GM12878 (cell line): ENCODE data around the gene PRKAA1. TPM values are rescaled to one million over a fixed set of nuclear protein-coding genes. Genes with fewer than 3 reads are reported as not detected.
"Not testable (repeated sequence)": the region's sequence is repeated elsewhere in the genome, so short reads cannot be mapped to it uniquely, and the experiment has no call there.

Experiments
- ATAC-seq: fragments of 200-7000 bp; cut with Tn5 transposase; 3 replicates; pipeline ENCODE4 v1.9.1; 2020; ENCODE audit warnings: mild to moderate bottlenecking, moderate library complexity
- BruUV-seq: library from RNA; stranded (reverse); fragments of 400-500 nt; replicated peaks from 2 replicates; lab custom pipeline; 2021; lab: Mats Ljungman, UMichigan
- CTCF ChIA-PET: fragments of 300-600 bp; sonication (Branson Sonifier 250); formaldehyde crosslinking; extraction: SDS; loops from one replicate; lab custom pipeline; 2021; ENCODE audit warnings: inconsistent platforms; lab: Yijun Ruan, JAX
- POLR2A ChIA-PET: fragments of 350-600 bp; formaldehyde crosslinking; extraction: SDS; loops from one replicate; lab custom pipeline; 2021; ENCODE audit warnings: inconsistent platforms; lab: Charles Lee
- RAD21 ChIA-PET: fragments of 300-600 bp; sonication (Branson Sonifier 250); formaldehyde crosslinking; loops from one replicate; lab custom pipeline; 2023; ENCODE audit warnings: antibody characterized with exemption; ENCODE audit not compliant: unreplicated experiment; lab: Charles Lee
- SMC1A ChIA-PET: fragments of 300-600 bp; sonication (Branson Sonifier 250); formaldehyde crosslinking; loops from one replicate; lab custom pipeline; 2023; ENCODE audit not compliant: unreplicated experiment, uncharacterized antibody; lab: Charles Lee
- DNase-seq: peaks from one replicate; pipeline ENCODE4 v3.0.0-alpha.2; 2011; ENCODE audit warnings: low read depth, low spot score
- FAIRE-seq: peaks from 3 replicates; lab custom pipeline; 2011; peaks lifted over from hg19 to GRCh38; lab: Jason Lieb, UNC
- H2AFZ ChIP-seq: 2 replicates; pipeline ENCODE4 v1.6.0; 2011; ENCODE audit warnings: low read depth, low read length, control low read depth; ENCODE audit not compliant: control insufficient read depth
- H3K27ac ChIP-seq: 2 replicates; pipeline ENCODE4 v1.5.1; 2011; ENCODE audit warnings: control low read depth; ENCODE audit not compliant: control insufficient read depth, insufficient read depth
- H3K27me3 ChIP-seq, 2 experiments: replicated peaks in 1 of 2; 2 replicates each; pipeline versions ENCODE4 v1.6.0 to v1.6.1; 2011; ENCODE audit warnings: low read length in 1 of 2; ENCODE audit not compliant: control insufficient read depth in 2 of 2, insufficient read depth in 2 of 2
- H3K36me3 ChIP-seq, 2 experiments: 2 replicates each; pipeline ENCODE4 v1.5.1; 2011; ENCODE audit warnings: low read length in 1 of 2; ENCODE audit not compliant: control insufficient read depth in 2 of 2, insufficient read depth in 2 of 2
- H3K4me1 ChIP-seq: 2 replicates; pipeline ENCODE4 v1.6.1; 2011; ENCODE audit warnings: mild to moderate bottlenecking, low read length, moderate library complexity, mixed read lengths; ENCODE audit not compliant: control insufficient read depth, insufficient read depth
- H3K4me2 ChIP-seq: 2 replicates; pipeline ENCODE4 v1.6.0; 2011; ENCODE audit warnings: control low read depth; ENCODE audit not compliant: control insufficient read depth, insufficient read depth
- H3K4me3 ChIP-seq: fragments of 200-600 bp; sonication (generic); 2 replicates; pipeline ENCODE4 v1.5.1; 2016
- H3K79me2 ChIP-seq: 2 replicates; pipeline ENCODE4 v1.6.0; 2011; ENCODE audit warnings: low read length; ENCODE audit not compliant: control insufficient read depth, insufficient read depth
- H3K9ac ChIP-seq: 2 replicates; pipeline ENCODE4 v1.8.0; 2011; ENCODE audit warnings: low read length, control low read depth, mixed read lengths; ENCODE audit not compliant: control insufficient read depth, insufficient read depth
- H3K9me3 ChIP-seq: replicated peaks from 3 replicates; pipeline ENCODE4 v1.5.1; 2011; ENCODE audit warnings: mild to moderate bottlenecking, low read length; ENCODE audit not compliant: control insufficient read depth, insufficient read depth
- H4K20me1 ChIP-seq: 2 replicates; pipeline ENCODE4 v1.6.0; 2011; ENCODE audit not compliant: control insufficient read depth, insufficient read depth
- IRF3 ChIP-seq: fragments of 450-650 bp; IDR thresholded peaks from 2 replicates; pipeline ENCODE4 v1.6.1; 2014; ENCODE audit warnings: mild to moderate bottlenecking
- TBL1XR1 ChIP-seq: IDR thresholded peaks from 2 replicates; pipeline ENCODE4 v1.6.1; 2012; ENCODE audit warnings: low read depth, low read length, improper control_type of control experiment
- in situ Hi-C: fragments of 300-500 bp; cut with MboI; formaldehyde crosslinking; loops from 9 replicates; pipeline ENCODE4 v1.14.3; 2018; ENCODE audit warnings: mixed read lengths
- intact Hi-C: fragments of 100-400 bp; cut with micrococcal nuclease; formaldehyde crosslinking; loops from one replicate; pipeline ENCODE4 v1.14.2; 2022; ENCODE audit not compliant: unreplicated experiment
- polyA plus RNA-seq, 11 experiments: library from polyadenylated mRNA; depleted of rRNA in 4 of 11; unstranded in 6 of 11; stranded (reverse) in 5 of 11; fragments of >200 nt; fragmentation: Nextera tagmentation in 4 of 11; fragmentation: Illumina TruSeq in 1 of 11; extraction: Ambion mirVana in 4 of 11; extraction: Trizol in 1 of 11; gene quantifications; 1 replicate in 1 of 11; 2 replicates in 10 of 11; pipeline versions ENCODE4 v1.2.1 to v1.2.3, GENCODE V29; 2011 to 2016; ENCODE audit warnings: inconsistent platforms in 2 of 11, missing spikeins in 2 of 11, low read depth in 1 of 11
- small RNA-seq: library from RNA; depleted of rRNA; stranded (forward); fragments of <200 nt; gene quantifications from one replicate; pipeline ENCODE3, GENCODE V24; 2014
- total RNA-seq, 4 experiments: library from RNA; depleted of rRNA in 3 of 4; stranded (reverse); fragments of >200 nt in 3 of 4; fragmentation: Illumina TruSeq in 1 of 4; extraction: Trizol in 1 of 4; gene quantifications; 2 replicates each; pipeline versions ENCODE4 v1.2.1 to v1.2.3, GENCODE V29; 2013 to 2021

The PRKAA1 gene
- total and polyA plus RNA-seq, 10 of the 15 experiments (the other 5 are each of a cell fraction or from before 2014, with no cell fraction given), result 13.6 to 55.5 (median 29.6) TPM

- Histone ChIP-seq H3K27ac (no peak overlapping the region), H2AFZ (no peak overlapping the region), H3K9ac (no peak overlapping the region), H3K79me2 (no peaks in the 10 kb centered on the region), H3K4me2 (no peak overlapping the region), H3K27me3 (no peaks in the 10 kb centered on the region), H3K4me1 (no peaks in the 10 kb centered on the region), H3K9me3 (no peaks in the 10 kb centered on the region), H3K4me3 (no peak overlapping the region), H3K36me3 (peaks cover 0 to 4% of the 10 kb centered on the region in 2 experiments; a peak in 1 of 4 replicates), H4K20me1 (no peaks in the 10 kb centered on the region)
- FAIRE-seq, result no peak
- in situ Hi-C loops, result no loop called here
- BruUV-seq, result no TSS peak
- SMC1A ChIA-PET, result interaction anchor here (0.8 to 2.5 kb wide), 6 partner anchors 10 to 765 kb away, joined by 3 to 15 read pairs (median 4); no protein-coding TSS in a partner anchor
- TF ChIP-seq IRF3 (no peak), TBL1XR1 (no peak)
- intact Hi-C loops, result no loop called here
- no peak for DNase-seq
- ATAC-seq, result no peak
- RAD21 ChIA-PET, result interaction anchor here (0.6 to 1.9 kb wide), 4 partner anchors 16 to 998 kb away, joined by 3 to 4 read pairs (median 3); no protein-coding TSS in a partner anchor
- POLR2A ChIA-PET, result no interaction called here
- CTCF ChIA-PET, result interaction anchor here (0.6 to 2.6 kb wide), 6 partner anchors 10 to 766 kb away, joined by 3 to 14 read pairs (median 3); no protein-coding TSS in a partner anchor
These were observed 84.2 kb downstream of the PRKAA1 start for GRCh38 chr5:40714001-40714400.

GRCh38 chr5:40710575-40710974 lies 87.6 kb downstream of the PRKAA1 start:
- POLR2A ChIA-PET, H2AFZ ChIP-seq, H3K4me1 ChIP-seq, in situ Hi-C loops, BruUV-seq, DNase-seq, H3K27ac ChIP-seq, FAIRE-seq, H3K27me3 ChIP-seq, H3K9ac ChIP-seq, H3K36me3 ChIP-seq, H3K9me3 ChIP-seq, SMC1A ChIA-PET, ATAC-seq, H3K4me2 ChIP-seq, H3K4me3 ChIP-seq, RAD21 ChIA-PET, intact Hi-C loops, H4K20me1 ChIP-seq, H3K79me2 ChIP-seq: not testable (repeated sequence)
- CTCF ChIA-PET, result interaction anchor here (0.7 to 1.4 kb wide), 2 partner anchors 22 to 71 kb away, joined by 3 to 5 read pairs; no protein-coding TSS in a partner anchor

Small RNA genes lying within 50 kb of the gene (small RNA-seq; reads per million reads assigned to genes)
- gene RF00191 (not detected), gene SNORD72 (305 reads per million, percentile 99 among the genes with 10 or more reads in this experiment)

Other genes starting within 250 kb of the PRKAA1 start
- gene PTGER4, start 118.5 kb downstream of the PRKAA1 start, total RNA-seq (2014; rRNA removed), result 1.9 and 2.6 TPM in 2 replicates
- 0.32 and 0.54 TPM in 2 replicates for gene PTGER4, start 118.5 kb downstream of the PRKAA1 start, total RNA-seq (2014; rRNA removed; fragmentation: Illumina TruSeq; extraction: Trizol)
- 1.8 and 1.9 TPM in 2 replicates for gene PTGER4, start 118.5 kb downstream of the PRKAA1 start, total RNA-seq (2021)
- 2.8 and 3.7 TPM in 2 replicates for gene PTGER4, start 118.5 kb downstream of the PRKAA1 start, polyA plus RNA-seq (2011; rRNA removed)
- 0.22 and 0.31 TPM in 2 replicates for gene PTGER4, start 118.5 kb downstream of the PRKAA1 start, polyA plus RNA-seq (2014; fragmentation: Illumina TruSeq; extraction: Trizol)
- under 1 TPM; 0.15 to 0.18 TPM for gene PTGER4, start 118.5 kb downstream of the PRKAA1 start, polyA plus RNA-seq (2014; fragmentation: Nextera tagmentation; extraction: Ambion mirVana)
- 0.63 and 1.8 TPM in 2 replicates for gene PTGER4, start 118.5 kb downstream of the PRKAA1 start, polyA plus RNA-seq (2014; rRNA removed)
- 1 to 10 TPM in 1 of 2 experiments, under 1 TPM in 1; 0.60 to 2.3 TPM for gene PTGER4, start 118.5 kb downstream of the PRKAA1 start, polyA plus RNA-seq (2016; fragmentation: Nextera tagmentation; extraction: Ambion mirVana)
- gene TTC33, start 42.4 kb downstream of the PRKAA1 start, total RNA-seq (2014; rRNA removed), result 7.9 and 11.3 TPM in 2 replicates
- 17.6 and 18.8 TPM in 2 replicates for gene TTC33, start 42.4 kb downstream of the PRKAA1 start, total RNA-seq (2014; rRNA removed; fragmentation: Illumina TruSeq; extraction: Trizol)
- gene TTC33, start 42.4 kb downstream of the PRKAA1 start, total RNA-seq (2021), result 10.0 and 11.0 TPM in 2 replicates
- 11.4 and 19.9 TPM in 2 replicates for gene TTC33, start 42.4 kb downstream of the PRKAA1 start, polyA plus RNA-seq (2011; rRNA removed)
- gene TTC33, start 42.4 kb downstream of the PRKAA1 start, polyA plus RNA-seq (2014; fragmentation: Illumina TruSeq; extraction: Trizol), result 15.7 and 18.1 TPM in 2 replicates
- gene TTC33, start 42.4 kb downstream of the PRKAA1 start, polyA plus RNA-seq (2014; fragmentation: Nextera tagmentation; extraction: Ambion mirVana), result 10 to 100 TPM; 13.4 to 20.3 TPM
- gene TTC33, start 42.4 kb downstream of the PRKAA1 start, polyA plus RNA-seq (2014; rRNA removed), result 5.7 and 8.0 TPM in 2 replicates
- gene TTC33, start 42.4 kb downstream of the PRKAA1 start, polyA plus RNA-seq (2016; fragmentation: Nextera tagmentation; extraction: Ambion mirVana), result 10 to 100 TPM; 17.8 to 22.3 TPM
- 3,247 and 3,409 TPM in 2 replicates for gene RPL37, start 36.8 kb upstream of the PRKAA1 start, total RNA-seq (2014; rRNA removed)
- gene RPL37, start 36.8 kb upstream of the PRKAA1 start, total RNA-seq (2014; rRNA removed; fragmentation: Illumina TruSeq; extraction: Trizol), result 4,157 and 4,159 TPM in 2 replicates
- gene RPL37, start 36.8 kb upstream of the PRKAA1 start, total RNA-seq (2021), result 2,179 and 2,342 TPM in 2 replicates
- 3,638 and 4,817 TPM in 2 replicates for gene RPL37, start 36.8 kb upstream of the PRKAA1 start, polyA plus RNA-seq (2011; rRNA removed)
- 3,012 and 4,033 TPM in 2 replicates for gene RPL37, start 36.8 kb upstream of the PRKAA1 start, polyA plus RNA-seq (2014; fragmentation: Illumina TruSeq; extraction: Trizol)
- gene RPL37, start 36.8 kb upstream of the PRKAA1 start, polyA plus RNA-seq (2014; fragmentation: Nextera tagmentation; extraction: Ambion mirVana), result 1,000 to 10,000 TPM; 2,699 to 2,779 TPM
- 6,216 and 6,624 TPM in 2 replicates for gene RPL37, start 36.8 kb upstream of the PRKAA1 start, polyA plus RNA-seq (2014; rRNA removed)
- gene RPL37, start 36.8 kb upstream of the PRKAA1 start, polyA plus RNA-seq (2016; fragmentation: Nextera tagmentation; extraction: Ambion mirVana), result 1,000 to 10,000 TPM; 1,697 to 1,785 TPM
- 0.56 and 0.65 TPM in 2 replicates for gene CARD6, start 43.0 kb upstream of the PRKAA1 start, total RNA-seq (2014; rRNA removed)
- 0.63 and 0.64 TPM in 2 replicates for gene CARD6, start 43.0 kb upstream of the PRKAA1 start, total RNA-seq (2014; rRNA removed; fragmentation: Illumina TruSeq; extraction: Trizol)
- gene CARD6, start 43.0 kb upstream of the PRKAA1 start, total RNA-seq (2021), result 0.64 TPM in 2 replicates
- gene CARD6, start 43.0 kb upstream of the PRKAA1 start, polyA plus RNA-seq (2011; rRNA removed), result 1.2 TPM in 2 replicates
- gene CARD6, start 43.0 kb upstream of the PRKAA1 start, polyA plus RNA-seq (2014; fragmentation: Illumina TruSeq; extraction: Trizol), result 0.65 and 1.3 TPM in 2 replicates
- gene CARD6, start 43.0 kb upstream of the PRKAA1 start, polyA plus RNA-seq (2014; fragmentation: Nextera tagmentation; extraction: Ambion mirVana), result under 1 TPM; 0.29 to 0.68 TPM
- gene CARD6, start 43.0 kb upstream of the PRKAA1 start, polyA plus RNA-seq (2014; rRNA removed), result 0.34 and 0.35 TPM in 2 replicates
- under 1 TPM; 0.43 to 0.60 TPM for gene CARD6, start 43.0 kb upstream of the PRKAA1 start, polyA plus RNA-seq (2016; fragmentation: Nextera tagmentation; extraction: Ambion mirVana)
- not detected in 2 replicates for gene C7, start 111.1 kb upstream of the PRKAA1 start, total RNA-seq (2014; rRNA removed)
- gene C7, start 111.1 kb upstream of the PRKAA1 start, total RNA-seq (2014; rRNA removed; fragmentation: Illumina TruSeq; extraction: Trizol), result not detected in 2 replicates
- gene C7, start 111.1 kb upstream of the PRKAA1 start, total RNA-seq (2021), result 0.82 and 0.90 TPM in 2 replicates
- not detected in 2 replicates for gene C7, start 111.1 kb upstream of the PRKAA1 start, polyA plus RNA-seq (2011; rRNA removed)
- not detected in 2 replicates for gene C7, start 111.1 kb upstream of the PRKAA1 start, polyA plus RNA-seq (2014; fragmentation: Illumina TruSeq; extraction: Trizol)
- gene C7, start 111.1 kb upstream of the PRKAA1 start, polyA plus RNA-seq (2014; fragmentation: Nextera tagmentation; extraction: Ambion mirVana), result not detected
- not detected in 2 replicates for gene C7, start 111.1 kb upstream of the PRKAA1 start, polyA plus RNA-seq (2014; rRNA removed)
- gene C7, start 111.1 kb upstream of the PRKAA1 start, polyA plus RNA-seq (2016; fragmentation: Nextera tagmentation; extraction: Ambion mirVana), result not detected